GM19468 (cell line): Measurements from ENCODE around the gene SFMBT2.
"Not testable (repeated sequence)": the region's sequence is repeated elsewhere in the genome, so short reads cannot be mapped to it uniquely, and the experiment has no call there.

ENCODE experiments used
- ATAC-seq: cut with Tn5 transposase; IDR thresholded peaks from one replicate; pipeline ENCODE4 v1.9.1; 2021; ENCODE audit warnings: mild to moderate bottlenecking, moderate library complexity, moderate number of reproducible peaks; ENCODE audit not compliant: unreplicated experiment; ENCODE audit errors: extremely low read depth

The SFMBT2 gene

DNA sequence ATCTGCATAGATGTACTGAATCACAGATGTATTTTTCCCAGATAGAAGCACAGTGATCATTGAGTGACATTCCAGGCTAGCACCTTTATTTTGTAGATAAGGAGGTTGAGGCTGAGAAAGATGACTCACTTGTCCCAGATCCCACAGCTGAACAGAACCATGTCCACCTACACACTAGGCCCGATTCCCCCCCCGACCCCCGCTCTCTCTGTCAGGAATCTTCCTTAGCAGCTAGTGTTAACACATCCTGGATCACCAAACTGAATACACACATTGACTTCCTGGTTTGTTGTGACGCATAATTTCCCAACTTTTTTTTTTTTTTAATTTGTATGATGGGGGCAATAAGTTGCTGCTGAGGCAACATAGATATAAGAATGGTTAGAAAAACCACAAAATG is 5.2 kb downstream of the SFMBT2 start:
- no peak for ATAC-seq

DNA sequence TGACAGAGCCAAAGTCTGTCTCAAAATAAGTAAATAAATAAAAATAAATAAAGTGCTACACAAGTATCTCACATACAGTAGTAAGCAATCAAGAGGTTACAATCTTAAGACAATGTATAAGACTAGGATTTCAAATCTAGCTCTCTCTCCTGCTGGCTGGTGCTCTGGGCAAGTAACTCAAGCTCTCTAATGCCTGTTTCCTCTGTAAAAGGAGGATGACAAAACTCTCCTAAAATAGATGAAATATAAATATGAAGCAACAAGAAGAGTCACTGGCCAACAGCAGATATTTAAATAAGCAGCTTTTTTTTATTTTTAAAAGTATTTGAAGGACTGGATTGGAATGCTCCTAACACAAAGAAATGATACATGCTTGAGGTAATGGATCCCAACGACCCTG is 7.2 kb downstream of the SFMBT2 start:
- ATAC-seq: no peak

DNA sequence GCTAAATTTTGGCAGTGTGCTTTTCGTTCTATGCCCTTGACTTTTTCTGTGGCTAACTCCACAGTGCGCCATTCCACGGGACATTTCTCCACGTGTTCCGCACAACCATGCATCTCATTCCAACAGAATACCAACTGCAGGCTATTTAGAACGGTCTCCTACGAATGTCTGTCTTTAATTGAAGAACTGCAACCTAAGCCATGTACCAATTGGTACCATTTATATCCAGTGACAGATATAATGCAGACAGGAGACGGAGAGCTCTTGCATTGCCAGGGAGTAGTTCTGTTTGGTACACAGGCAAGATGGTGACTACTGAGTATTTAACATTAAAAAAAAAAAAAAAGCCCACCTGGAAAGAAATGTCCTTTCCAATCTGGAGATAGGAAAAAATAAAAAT is 9.1 kb downstream of the SFMBT2 start:
- ATAC-seq: no peak

DNA sequence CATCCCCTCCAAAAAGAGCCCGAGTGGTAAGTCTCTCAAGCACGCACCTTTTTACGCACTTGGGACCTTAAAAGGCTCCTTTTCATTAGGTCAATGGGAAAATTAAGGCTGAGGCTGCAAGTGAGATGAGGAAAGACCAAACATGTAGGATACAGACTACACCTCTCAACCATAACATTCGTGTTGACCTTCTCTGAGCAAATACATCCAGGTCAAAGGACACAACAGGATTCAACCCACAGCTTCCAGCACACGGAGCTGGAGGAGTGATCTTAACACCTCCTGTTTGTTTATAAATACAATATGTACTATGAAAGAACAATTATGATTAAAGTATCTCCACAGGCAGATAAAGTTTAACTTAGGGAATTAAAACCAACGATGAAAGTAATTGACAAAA is 9.7 kb downstream of the SFMBT2 start:
- ATAC-seq: no peak

DNA sequence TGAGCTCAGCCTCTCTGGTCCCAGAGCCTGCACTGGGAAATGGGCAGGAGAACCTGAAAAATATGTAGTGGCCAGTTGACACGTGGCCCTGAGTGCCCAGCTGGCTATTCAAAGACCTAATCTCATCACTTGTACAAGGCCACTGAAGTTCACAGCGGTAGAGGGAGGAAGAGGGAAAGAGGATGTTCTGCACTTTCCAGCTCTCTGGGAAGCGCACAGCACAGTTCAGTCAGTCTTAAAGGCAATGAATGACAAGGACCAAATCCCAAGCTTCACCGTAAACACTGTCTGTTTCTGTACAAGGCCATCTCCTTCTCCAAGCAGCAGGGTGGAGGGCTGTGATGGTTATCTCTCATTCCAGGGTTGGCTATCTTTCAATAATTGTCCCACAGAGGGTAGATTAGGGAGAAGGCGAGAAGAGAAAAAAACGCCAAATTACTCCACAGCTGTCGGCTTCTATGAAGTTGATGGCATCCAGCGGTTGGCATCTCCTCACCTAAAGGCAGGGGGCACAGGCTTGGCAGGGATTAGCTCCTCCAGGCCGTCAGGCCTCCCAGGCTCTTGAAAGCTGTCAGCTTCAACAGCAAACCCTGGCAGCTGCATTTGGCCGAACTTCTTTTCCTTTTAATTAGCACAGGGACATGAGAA is 10.6 kb downstream of the SFMBT2 start:
- no peak for ATAC-seq

DNA sequence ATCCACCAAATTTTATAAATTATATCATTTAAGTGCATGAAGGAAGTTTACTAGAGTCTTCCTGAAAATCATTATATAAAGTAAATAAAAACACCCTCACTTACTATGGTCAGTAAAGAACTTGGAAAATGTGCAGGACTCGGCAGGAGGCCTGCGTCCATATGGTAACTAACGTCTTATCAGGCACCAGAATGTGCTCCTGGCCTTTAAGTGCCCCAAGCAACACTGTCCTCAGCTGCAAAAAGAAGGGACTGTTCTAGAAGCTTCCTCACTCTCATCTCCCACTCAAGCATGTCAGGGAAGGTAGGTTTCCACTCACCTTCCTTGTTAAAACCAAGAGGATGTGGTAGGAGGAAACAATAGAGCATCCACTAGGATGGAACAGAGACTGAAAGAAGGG is 11.3 kb downstream of the SFMBT2 start:
- ATAC-seq: no peak

DNA sequence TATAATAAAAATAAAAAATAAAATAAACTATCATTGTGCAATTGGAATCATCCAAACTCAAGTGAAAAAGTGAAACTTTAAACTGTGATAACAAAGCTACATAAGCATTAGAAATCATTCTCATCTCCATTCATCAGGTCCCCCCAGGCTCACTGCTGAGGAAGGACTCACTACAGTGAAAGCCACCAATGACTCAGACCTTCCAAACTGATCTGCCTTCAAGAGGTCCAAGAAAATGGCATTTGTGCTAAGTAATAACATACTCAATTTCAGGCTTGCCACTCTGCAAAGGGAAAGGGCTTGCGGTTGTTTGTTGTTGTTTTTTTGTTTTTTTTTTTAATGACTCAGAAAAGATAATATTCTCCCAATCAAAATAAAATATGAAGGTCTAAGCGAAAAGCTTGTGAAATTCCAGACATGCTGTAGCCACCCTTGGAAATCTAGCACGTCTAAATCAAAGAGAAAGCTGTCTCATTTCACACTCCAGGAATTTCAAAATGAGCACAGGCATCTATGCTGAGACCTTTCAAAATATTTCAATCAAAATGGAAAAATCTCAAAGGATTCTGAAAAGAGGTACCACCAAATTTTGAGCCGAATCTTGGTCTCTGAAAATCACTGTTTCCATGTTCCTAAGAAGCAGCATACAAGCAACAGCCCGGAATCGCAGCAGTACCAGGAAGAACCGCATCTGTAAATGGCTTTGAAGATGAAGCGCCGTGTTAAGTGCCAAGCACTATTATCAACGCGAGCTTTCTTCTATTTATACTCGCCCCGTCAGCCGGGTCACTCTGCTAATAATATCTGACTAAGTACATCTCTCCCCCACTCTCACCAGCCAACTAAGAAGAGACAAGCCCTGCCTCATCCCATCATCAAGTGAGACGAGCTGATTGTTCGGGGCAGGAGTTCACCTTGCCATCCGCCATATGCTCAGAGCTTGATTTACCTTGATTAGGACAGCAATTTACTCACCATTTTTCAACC is 13.5 kb downstream of the SFMBT2 start:
- no peak for ATAC-seq

DNA sequence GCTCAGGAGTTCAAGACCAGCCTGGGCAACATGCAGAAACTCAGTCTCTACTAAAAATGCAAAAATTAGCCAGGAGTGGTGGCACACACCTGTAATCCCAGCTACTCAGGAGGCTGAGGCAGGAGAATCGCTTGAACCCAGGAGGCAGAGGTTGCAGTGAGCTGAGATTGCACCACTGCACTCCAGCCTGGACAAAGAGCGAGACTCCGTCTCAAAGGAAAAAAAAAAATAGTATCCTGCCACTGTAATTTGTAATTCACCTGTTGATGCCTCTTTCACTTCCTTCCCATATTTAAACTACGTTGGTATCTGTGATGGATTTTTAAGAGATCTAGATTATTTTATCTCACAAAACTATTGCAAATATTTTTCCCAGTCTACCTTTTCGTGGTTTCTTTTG is 18.5 kb downstream of the SFMBT2 start:
- not testable (repeated sequence) for ATAC-seq

DNA sequence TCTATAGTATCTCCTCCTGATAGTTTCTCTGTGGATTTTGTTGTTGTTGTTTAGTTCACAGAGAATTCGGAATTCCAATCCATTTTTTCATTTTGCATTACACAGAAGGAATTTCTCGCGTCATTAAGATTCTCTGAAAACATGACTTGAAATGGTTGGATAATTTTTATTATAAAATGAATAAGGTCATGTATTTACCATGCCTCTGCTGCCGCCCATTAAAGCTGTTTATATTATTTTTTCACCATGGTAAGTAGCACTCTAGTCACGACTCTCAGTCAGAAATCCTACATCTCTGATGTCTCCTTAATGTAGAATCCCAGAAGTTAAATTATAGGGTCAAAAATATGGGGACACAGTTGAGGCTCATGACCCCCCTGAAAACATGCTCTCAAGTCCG is 19.1 kb downstream of the SFMBT2 start:
- ATAC-seq: no peak

DNA sequence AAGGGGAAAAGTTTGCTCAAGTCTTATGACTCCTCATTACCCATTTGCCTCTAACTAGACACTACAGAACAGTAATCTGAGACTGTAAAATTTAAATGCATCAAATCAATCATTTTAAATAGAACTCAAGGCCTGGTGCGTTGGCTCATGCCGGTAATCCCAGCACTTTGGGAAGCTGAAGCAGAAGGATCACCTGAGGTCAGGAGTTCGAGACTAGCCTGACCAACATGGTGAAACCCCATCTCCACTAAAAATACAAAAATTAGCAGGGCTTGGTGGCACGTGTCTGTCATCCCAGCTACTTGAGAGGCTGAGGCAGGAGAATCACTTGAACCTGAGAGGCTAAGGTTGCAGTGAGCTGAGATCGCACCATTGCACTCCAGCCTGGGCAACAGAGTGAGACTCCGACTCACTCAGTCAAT is 20.1 kb downstream of the SFMBT2 start:
- ATAC-seq: not testable (repeated sequence)

DNA sequence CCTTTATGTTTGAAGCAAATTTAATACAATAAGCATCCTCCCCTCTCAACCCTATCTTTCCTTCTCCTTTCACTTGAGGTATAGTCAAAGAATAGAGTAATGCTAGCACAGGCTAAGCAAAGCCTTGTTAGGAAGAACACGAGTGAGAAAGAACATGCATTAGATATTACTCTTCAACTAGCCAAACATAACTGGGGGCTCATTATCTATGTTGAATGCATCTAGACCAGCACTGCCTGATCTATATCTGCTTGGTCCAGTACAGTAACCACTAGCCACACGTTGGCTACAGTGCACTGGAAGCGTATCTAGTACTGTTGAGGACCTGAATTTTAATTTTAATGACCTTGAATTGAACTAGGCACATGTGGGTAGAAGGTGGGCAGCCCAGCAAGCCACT is 21.0 kb downstream of the SFMBT2 start:
- ATAC-seq: no peak

DNA sequence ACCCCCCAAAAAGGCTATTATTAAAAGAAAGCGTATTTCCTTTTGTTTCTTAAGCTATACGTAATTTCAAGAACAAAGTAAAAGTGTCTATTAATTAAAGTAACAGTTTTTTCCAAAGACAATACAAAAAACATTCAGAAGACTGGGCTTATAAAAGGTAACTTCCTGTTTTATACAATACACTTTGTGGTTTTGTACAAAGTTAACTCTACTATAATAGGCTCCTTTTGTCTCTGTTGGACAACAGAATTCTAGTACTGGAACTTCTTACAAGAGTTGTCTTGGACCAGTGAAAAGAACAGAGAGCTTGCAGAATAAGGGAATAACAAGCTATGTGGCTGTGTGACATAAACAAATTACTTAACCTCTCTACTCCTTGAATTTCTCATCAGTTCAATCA is 21.5 kb downstream of the SFMBT2 start:
- ATAC-seq: no peak

DNA sequence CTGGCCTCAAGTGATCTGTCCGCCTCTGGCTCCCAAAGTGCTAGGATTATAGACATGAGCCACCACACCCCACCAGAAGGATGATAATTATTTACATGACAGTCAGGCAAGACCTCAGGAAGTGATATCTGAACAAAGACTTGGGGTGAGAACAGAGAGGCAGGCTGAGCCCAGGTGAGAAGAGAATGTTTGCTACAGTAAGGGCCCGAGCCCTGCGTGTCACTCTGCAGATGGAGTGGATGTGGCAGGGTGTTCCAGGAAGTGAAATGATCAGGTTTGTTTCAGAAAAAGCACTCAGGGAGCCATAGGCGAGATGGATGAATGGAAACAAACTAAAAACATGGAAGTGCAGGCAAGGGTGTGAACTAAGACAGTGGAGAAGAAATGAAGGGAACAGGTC is 22.2 kb downstream of the SFMBT2 start:
- ATAC-seq: no peak

DNA sequence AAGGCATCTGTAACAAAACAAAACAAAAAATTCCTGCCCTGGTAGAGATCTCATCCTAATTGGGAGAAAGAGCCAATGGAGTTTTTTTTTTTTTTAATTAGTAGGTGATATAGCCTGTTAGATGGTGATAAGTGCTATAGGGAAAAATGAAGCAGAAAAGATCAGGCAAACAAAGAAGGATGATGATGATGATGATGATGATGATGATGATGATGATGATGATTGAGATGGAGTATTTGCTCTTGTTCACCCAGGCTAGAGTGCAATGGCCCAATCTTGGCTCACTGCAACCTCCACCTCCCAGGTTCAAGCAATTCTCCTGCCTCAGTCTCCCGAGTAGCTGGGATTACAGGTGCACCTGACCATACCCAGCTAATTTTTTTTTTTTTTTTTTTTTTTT is 22.7 kb downstream of the SFMBT2 start:
- ATAC-seq: not testable (repeated sequence)

DNA sequence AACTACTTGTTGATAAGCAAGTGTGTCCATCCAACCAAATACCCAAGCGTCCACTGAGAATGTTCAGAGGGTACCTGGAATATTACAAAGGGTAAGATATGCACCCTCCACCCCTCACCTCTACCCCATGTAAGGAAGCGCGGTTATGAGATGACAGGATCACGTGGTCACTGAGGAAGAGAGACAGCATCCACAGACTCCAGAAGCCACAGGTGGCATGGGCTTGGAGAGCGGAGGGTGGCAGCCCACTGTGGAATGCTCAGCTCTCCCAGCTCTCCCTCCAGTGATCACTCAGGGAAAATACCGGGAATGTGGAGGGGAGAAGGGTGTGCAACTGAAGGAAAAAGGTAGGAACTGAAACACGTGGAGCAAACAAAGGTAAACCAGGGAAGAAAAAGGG is 25.7 kb downstream of the SFMBT2 start:
- no peak for ATAC-seq

DNA sequence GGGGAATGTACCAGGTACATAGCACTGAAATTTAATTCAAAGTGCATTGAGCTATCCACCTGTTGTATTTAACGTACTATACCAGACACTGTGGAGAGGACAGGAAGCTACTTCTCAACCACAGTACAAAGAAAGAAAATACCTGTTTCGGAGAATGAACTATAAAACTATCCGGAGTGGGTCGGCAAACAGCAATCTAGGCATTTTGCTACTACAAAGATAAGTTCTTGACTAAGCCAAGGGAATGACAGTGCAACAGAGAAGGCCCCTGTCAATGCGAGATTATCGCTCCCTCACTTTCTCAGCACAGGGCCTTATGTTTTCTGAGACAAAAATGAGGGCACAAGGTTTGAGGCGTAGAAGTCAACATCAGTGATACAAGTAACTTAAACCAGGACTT is 27.4 kb downstream of the SFMBT2 start:
- ATAC-seq: no peak

DNA sequence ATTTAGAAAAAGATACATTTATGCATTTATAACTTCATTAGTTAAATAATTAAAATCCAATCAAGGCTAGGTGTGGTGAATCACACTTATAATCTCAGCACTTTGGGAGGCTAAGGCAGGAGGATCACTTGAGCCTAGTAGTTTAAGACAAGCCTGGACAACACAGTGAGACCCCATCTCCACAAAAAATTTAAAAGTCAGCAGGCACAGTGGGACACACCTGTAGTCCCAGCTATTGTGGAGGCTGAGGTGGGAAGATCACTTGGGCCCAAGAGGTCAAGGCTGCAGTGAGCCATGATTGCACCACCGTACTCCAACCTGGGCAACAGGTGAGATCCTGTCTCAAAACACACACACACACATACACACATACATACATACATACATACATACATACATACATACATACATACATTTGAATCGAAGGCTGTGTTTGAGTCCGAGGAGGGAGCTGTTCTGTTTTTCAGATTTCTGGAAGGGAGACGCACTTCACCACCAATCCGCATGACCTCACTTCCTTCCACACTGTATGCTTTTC is 30.1 kb downstream of the SFMBT2 start:
- ATAC-seq: no peak

DNA sequence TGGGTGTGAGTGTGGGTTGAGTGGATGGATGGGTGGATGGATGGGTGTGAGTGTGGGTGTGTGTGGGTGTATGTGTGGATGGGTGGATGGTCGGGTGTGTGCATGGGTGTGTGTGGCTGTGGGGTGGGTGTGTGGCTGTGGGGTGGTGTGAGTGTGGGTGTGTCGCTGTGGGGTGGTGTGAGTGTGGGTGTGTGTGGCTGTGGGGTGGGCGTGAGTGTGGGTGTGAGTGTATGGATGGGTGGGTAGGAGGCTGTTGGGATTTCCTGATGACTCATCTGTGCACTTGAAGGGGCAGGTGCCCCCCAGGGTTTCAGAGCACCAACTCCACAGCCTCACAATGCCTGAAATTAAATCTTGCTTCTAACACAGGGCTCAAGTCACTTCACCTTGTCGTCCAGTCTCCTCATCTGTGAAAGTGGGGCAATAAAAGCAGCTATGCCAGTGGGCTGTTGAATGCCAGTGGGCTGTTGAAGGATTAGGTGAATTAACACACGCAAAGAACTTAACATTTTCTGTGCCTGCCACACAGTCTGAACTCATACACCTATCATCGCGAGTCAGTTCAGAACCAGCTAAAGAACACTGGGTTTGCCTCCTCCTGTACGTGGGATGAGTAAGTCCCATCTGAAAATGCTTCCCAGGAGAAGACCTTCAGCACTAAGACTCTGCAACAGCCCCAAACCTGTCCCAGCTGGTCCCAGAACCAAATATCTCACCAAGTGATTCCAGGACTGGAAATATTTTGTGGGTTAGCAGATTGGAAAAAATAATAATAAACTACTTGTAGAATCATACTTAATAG is 32.0 kb downstream of the SFMBT2 start:
- ATAC-seq: no peak

DNA sequence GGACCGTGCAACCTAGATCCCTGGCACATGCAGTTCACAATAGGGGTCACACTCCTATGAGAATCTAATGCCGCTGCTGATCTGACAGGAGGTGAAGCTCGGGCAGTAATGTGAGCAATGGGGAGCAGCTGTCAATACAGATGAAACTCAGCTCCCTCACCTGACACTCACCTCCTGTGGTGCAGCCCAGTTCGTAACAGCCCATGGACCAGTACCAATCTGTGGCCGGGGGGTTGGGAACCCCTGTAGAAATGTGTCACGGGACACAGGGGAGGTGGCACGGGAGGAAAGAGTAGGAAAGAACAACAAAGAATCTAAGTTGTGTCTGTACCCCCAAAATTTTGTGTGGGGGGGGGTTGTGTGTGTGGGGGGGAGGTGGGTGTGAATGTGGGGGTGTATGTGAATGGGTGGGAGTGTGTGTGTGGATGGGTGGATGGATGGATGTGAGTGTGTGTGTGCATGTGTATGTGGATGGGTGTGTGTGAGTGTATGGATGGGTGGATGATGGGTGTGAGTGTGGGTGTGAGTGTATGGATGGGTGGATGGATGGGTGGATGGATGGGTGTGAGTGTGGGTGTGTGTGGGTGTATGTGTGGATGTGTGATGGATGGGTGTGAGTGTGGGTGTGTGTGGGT is 33.1 kb downstream of the SFMBT2 start:
- ATAC-seq: no peak

DNA sequence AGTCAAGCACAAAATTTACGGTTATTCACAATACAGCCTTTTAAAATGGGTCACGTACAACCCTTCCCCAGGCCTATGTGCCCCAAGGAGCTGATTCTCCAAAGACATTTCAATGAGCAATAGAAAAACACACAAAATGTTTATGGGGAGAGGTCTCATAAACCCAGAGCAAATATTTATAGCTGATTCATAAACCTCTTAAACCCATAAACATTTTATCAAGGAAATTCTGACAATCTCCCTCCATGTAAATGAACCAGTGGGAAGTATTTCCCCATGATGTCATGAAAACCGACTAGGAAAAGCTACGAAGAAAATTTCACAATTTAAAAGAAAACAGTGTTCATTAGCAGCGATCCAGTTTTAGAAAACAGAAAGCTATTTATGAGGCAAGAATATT is 36.0 kb downstream of the SFMBT2 start:
- no peak for ATAC-seq
